Activated CD8-positive, alpha-beta memory T cell treated with anti-CD3 and anti-CD28 coated beads for 36 hours (primary cell): ENCODE data around the gene LRFN2. TPM values are rescaled to one million over a fixed set of nuclear protein-coding genes. Genes with fewer than 3 reads are reported as not detected.

ENCODE experiments used
- CTCF ChIA-PET: fragments of 350-600 bp; sonication (Branson Sonifier 250); formaldehyde crosslinking; loops from one replicate; lab custom pipeline; 2021; ENCODE audit warnings: antibody characterized with exemption; lab: Charles Lee
- POLR2A ChIA-PET: fragments of 350-600 bp; sonication (Branson Sonifier 250); formaldehyde crosslinking; loops from one replicate; lab custom pipeline; 2021; ENCODE audit warnings: antibody characterized with exemption; lab: Charles Lee
- total RNA-seq, 2 experiments: library from RNA; stranded (reverse); gene quantifications; one replicate each; pipeline ENCODE4 v1.2.3, GENCODE V29; 2021

LRFN2 gene
- total RNA-seq, 2 experiments from 2014 or later, result not detected

DNA sequence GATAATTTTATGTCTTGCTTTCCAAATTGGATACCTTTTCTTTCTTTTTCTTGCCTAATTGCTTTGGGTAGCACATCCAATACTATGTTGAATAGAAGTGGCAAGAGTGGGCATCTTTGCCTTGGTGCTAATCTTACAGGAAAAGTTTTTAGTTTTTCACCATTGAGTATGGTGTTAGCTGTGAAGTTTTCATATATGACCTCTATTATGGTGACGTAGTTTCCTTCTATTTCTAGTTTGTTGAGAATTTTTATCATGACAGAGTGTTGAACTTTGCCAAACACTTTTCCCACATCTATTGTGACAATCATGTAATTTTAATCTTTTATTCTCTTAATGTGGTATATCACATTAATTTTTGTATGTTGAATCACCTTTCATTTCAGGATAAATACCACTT is 216.1 kb downstream of the LRFN2 start:
- ChIA-PET CTCF (no interaction called here), POLR2A (no interaction called here)

DNA sequence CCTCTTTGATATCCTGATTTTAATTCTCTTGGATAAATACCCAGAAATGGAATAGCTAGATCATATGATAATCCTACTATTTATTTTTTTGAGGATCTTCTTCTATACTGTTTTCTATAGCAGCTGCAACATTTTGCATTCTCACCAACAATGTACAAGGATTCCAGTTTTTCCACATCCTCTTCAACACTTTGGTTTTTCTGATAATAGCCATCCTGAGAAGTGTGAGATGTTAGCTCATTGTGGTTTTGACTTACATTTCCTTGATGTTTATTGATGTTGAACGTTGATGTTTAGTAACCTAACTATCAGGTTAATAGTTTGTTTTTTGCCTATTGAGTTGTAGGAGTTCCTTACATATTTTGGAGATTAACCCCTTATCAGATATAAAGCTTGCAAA is 217.3 kb downstream of the LRFN2 start:
- POLR2A ChIA-PET, result no interaction called here
- CTCF ChIA-PET, result no interaction called here

DNA sequence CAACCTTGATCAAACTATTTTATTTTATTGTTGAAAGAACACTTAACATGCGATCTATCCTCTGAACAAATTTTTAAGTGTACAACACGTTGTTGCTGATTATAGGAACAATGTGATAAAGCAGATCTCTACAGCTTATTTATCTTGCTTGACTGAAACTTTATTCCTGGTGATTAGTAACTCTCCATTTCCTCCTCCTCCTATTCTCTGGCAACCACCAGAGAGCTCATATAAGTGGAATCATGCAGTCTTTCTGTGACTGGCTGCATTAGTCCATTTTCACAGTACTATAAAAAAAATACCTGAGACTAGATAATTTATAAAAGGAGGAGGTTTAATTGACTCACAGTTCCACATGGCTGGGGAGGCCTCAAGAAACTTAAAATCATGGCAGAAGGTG is 218.1 kb downstream of the LRFN2 start:
- ChIA-PET POLR2A (no interaction called here), CTCF (no interaction called here)

DNA sequence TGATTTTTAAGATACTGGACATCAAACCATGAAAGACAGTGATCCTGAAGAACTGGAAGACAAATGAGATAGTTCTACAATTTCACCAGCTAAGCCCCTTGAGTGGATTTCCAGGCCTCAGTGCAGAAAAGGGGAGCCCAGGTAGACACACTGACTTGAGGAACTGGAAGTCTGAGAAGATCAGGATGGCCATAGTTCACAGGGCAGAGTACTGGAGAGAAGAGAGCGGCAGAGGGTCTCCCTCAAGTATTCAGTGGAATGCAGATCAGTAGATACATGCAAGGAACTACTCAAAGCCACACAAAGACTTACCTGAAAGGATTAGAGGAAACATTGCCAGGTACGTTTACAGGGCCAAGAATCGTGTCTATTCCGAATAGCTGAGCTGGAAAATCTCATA is 224.3 kb downstream of the LRFN2 start:
- ChIA-PET POLR2A (no interaction called here), CTCF (no interaction called here)

DNA sequence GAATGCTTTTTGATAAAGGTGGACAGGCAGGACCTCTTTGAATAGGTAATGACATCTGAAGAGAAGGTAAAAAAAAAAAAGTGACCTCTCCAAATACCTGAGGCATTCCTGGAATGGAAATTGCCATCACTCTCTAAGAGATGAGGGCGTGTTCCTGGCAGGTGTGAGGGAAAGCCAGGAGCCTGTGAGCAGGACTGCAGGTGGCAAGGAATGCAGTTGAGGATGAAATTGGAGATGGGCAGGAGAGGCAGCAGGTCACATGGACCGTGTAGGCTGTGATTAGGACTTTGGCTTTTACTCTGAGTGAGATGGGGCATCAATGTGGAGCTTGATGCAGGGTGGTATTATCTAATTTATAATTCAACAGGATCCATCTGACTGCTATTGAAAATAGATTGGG is 227.4 kb downstream of the LRFN2 start:
- ChIA-PET POLR2A (no interaction called here), CTCF (no interaction called here)

DNA sequence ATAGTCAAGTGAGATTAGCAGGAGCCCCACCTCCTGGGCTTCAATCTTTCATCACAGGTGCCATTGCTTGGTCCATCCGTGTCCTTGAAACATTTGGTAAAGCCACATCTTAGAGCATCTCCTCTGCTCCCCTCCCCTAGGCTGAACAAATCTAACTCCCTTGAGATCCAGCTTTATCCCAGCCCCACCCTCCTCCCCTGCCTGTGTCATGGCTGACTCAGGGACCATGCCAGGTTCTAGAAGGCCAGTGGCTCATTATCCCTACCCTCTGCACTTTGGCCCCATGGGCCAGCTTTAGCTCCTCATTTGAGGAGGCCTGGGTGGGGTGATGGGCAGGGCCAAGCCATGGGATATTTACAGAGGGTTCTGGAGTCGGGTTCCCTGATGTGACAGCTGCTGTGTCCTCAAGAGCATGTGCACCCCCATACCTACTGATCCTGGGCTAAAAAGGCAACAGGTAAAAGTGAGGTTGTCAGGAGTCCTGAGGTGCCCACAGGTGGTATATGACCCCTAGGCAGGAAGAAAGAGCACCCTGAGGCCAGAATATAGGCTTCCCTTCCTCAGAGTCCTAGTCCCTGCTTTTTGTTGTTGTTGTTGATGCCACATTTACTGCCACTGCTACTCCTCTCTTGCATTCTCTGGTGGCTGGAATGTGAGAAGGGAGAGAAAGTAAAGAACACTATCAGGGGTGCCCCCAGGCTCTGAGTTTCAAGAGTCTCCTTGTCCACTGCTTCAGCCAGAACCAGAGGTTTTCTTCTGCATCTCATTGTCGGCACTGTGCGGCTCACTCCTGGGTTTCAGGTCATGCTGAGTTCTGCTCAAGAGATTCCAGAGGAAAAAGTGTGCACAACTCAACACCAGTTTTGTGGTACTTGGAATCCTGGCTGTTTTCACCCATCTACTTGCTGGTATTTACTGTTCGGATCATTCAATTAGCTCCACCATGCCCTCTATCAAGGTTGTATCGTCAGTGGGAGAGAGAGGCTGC is 228.4 kb downstream of the LRFN2 start:
- POLR2A ChIA-PET, result no interaction called here
- CTCF ChIA-PET, result no interaction called here

DNA sequence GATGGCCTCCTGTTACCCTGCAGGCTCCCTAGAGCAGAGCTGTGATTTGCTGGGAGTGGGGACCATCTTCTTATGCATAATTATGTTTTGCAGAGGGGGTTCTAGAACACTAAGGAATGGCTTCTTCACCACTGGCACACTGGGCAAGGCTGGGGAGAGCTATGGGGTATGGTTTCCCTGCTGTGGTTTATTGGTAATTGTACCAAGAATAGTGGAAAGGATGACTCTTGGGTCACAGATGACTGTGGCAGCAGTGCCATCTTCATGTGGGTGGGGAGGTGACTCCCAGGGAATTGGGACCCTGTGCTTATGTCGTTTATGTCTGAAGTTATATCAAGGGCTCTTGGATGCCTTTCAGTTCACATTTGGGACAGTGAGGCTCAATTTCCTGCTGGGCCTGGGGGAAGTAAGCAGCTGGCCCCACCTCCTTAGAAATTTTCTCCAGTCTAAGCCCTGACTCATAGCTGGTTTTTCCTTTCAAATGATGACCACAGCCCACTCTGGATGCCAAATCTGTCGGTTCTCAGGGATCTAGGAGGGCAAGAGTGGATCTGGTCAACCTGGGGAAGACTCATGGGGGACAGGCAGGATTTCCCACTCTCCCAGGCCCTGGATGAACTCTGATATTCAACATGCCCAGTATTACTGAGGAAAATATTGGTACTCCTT is 230.8 kb downstream of the LRFN2 start:
- ChIA-PET CTCF (no interaction called here), POLR2A (no interaction called here)

DNA sequence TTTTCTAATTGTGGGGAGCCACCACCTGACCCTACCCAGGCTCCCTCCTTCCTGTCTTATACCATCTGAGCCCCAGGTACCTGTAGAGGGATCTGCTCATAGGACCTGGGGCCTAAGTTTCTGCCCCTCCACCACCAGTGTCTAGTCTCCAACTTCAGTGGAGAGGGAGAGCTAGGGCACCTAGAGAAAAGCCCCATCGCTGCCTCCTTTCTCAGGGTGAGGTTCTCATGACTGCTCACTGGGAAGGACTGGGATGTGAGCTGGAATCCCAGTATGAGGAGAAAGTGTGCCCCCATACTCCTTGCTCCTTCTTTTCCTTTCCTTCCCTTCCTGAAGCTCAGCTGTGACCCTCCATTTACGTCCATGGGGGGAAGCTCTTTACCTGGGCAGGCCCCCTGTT is 231.6 kb downstream of the LRFN2 start:
- CTCF ChIA-PET, result no interaction called here
- POLR2A ChIA-PET, result no interaction called here

DNA sequence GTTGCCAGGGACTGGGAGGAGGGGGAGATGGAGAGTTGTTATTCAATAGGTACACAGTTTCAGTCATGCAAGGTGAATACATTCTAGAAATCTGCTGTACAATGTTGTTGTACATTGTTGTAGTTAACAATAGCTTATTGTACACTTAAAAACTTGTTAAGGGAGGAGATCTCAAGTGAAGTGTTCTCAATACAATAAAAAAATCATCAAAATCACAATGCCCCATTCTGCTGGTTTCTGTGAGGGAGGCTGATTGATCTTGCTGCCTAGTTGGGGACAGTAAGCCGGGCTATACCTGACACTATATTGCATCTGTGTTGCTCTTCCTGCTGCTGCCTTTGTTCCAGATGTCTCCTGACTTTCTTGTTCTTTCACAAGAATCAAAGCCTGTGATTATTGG is 232.1 kb downstream of the LRFN2 start:
- CTCF ChIA-PET, result no interaction called here
- POLR2A ChIA-PET, result no interaction called here

DNA sequence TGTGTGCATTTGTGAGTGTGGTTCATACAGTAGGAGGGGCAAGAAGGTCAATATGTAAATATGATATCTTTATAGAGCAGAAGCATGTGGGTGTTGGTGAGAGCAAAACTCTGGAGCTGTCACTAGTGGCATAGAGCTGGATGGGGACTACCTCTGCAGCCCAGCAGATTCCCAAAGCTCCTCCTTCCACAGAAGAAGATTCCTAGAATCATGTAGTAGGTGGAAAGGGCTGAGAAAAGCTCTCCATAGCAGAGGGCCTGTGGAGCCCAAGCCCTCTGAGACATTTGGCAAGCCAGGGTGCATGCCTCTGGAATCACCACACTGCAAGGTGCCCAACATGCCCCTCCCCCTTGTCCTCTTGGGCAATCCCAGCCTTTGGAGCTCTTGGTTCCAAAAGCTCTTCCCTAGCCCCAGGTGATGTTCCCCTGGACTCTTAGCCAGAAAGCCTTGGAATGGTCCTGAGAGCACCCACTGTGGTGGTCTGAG is 233.2 kb downstream of the LRFN2 start:
- CTCF ChIA-PET, result no interaction called here
- POLR2A ChIA-PET, result no interaction called here

DNA sequence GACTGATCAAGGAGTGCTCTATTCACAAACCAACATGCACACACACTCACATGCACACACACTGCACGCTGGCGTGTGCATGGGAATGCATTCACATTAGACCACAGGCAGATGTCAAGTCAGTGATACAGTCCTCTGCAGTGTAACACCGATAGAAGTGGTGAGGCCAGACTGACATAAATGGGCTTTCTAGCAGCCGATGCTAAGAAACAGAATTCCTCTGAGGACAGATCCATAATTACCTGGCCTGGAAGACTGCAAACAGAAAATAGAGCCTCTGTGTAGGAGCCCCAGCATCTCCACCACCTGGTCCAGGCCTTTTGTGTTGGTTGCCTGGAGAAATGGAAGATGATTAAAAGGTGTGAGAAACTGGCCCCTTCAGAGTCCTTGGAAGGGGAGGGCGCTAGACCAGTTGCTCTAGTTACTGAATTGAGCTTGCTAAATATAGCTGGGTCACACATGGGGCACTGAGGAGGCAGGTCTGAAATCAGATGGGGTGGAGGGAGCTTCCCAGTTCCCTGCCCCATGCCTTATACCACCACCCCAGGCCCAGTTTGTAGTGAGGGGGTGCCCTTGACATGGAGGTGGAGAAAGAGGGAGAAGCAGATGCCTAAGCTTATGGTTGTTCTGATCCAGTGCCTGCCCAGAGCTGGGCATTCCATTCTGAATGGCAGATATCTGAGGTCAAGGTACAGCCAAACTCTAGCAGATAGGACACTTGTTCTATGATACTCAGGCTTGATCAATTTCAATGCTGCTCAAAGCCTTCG is 233.8 kb downstream of the LRFN2 start:
- ChIA-PET POLR2A (no interaction called here), CTCF (no interaction called here)

DNA sequence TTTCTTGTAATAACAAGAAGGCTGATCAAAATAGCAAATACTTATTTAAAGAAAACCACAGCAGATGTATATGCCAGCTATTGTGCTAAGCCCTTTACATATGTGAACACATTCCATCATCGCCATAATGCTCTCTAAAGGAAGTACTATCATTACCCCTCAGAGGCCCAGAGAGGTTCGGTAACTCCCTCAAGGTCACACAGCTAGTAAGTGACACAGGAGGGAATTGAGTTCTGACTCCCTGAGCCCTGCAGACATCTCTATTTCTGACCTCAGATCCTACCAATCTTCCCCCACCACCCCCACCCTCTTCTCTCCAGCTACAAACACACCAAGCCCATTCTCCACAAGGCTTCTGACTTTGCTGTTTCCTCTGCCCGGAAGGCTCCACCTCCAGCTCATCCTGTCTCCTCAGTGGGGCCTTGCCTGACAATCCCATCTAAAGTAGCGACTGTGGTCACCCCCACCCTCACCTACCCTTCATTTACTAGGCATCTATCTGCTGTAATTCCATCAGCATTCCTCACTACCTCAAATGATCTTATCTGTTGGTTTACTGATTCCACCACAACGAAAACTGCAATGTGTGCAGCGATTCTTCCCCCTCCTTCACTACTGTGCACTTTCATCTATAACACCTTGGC is 234.5 kb downstream of the LRFN2 start:
- POLR2A ChIA-PET, result no interaction called here
- CTCF ChIA-PET, result no interaction called here

DNA sequence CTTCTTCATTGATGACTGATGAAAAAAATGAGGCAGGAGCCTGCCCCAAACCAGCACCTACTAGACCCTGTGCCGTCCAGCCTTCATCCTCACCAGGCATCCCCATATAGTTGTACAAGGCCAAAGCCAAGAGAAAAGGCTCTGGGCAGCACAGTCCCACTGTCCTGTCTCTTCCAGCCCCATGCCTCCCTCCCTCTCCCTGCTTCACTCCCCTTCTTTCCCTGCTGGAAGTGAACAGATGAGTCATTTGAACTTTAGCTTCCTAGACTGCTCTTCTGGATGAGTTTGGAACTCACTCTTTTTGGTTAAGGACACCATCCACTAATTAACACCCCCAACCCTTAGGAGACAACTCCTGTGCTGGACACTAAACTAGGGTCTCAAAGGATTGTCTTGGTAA is 235.2 kb downstream of the LRFN2 start:
- ChIA-PET CTCF (no interaction called here), POLR2A (no interaction called here)

DNA sequence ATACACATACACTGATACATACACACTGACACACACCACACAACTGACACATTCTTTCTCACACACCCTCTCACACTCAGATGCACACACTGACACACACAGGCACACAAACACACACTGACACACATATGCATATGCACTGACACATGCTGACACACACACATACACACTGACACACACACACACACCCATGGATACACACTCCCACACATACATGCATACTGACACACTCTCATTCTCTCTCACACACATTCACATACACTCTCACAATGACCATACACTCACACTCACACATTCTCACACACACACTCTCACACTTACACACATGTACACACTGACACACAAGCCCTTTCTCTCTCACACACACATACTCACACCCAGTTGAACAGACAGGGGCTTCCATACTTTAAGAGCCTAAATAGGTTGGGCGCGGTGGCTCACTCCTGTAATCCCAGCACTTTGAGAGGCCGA is 236.4 kb downstream of the LRFN2 start:
- CTCF ChIA-PET, result no interaction called here
- POLR2A ChIA-PET, result no interaction called here

DNA sequence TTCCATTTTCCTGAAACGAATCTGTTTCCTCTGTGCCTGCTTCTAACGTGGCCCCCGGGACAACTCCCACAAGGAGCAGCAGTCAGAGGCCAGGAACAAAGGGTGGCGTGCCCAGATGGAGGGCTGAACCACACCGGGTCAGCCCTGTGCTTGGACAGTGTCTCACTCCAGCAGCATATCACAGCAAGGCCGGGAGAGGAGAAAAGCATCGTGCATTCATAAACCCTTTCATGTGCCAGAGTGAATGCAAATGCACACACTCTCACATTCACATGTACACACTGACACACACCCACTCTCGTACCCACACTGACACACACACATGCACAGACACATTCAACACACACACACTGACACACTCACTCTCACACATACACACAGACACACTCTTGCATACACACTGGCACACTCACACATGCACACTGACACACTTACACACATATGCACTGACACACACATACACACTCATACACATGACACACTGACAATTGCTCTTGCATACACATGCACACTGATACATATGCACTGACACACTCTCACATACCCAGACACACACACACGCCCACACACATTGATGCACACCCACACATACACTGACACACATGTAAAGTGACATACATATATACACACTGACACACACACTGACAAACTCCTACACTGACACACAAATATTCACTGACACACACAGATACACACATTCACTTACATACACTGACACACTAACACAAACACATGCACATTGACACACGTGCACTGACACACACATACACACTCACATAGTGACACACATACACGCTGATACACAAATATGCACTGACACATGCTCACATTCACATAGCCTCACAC is 237.0 kb downstream of the LRFN2 start:
- POLR2A ChIA-PET, result no interaction called here

DNA sequence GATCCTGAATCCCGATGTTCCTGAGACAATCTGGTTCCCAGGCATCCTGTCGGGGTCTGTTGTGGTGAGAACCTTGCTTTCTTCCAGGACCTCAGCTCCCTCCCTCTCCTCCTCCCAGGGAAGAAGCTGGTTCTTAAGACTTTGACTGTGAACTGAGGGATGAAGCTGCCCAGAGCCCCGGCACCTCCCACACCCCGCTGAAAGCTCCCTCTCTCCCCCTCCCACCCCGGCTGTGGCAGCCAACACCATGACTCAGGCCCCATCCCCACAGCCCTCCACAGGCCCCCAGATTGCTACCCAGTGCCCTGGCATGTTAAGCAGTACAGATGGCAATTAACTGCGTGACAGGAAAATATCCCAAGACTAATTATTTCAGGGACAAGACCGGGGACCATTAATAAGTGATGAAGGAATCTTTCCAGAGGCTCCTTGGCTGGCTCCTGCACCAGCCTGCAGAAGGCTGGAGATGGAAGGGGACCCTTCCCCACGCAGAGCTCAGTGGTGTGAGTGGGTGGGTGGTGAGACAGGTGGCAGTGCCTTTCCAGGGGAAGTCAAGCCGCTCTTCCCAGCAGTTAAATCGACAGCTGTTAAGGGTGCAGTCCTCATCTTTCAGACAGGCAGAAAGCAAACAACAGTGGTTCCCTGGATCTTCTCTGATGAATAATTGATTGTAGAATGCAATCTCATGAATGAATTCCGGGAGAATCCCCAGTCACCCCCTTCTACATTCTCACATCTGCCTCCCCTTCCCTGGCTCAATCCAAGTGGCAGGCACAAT is 237.9 kb downstream of the LRFN2 start:
- ChIA-PET CTCF (no interaction called here), POLR2A (no interaction called here)

More for the DNA sequence above, 237.0 kb downstream of the LRFN2 start:
- CTCF ChIA-PET, result no interaction called here

DNA sequence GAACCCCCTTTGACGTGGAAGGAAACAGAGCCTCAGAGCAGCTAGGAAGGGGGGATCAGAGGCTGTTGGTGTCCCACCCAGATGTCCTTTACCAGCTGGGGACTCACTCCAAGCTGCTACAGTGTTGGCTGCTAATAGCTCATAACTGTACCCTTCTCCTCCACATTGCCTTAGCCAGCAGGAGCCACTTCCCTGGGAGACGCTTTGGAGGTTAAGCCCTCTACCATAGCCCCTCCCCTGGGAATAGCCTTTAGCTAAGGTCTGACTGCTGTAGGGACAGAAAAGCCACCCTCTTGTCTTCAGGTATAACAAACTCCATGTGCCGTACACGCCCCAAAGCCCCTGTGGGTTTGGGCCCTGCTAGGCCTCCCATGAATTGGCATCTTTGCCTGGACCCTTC is 238.6 kb downstream of the LRFN2 start:
- POLR2A ChIA-PET, result no interaction called here

DNA sequence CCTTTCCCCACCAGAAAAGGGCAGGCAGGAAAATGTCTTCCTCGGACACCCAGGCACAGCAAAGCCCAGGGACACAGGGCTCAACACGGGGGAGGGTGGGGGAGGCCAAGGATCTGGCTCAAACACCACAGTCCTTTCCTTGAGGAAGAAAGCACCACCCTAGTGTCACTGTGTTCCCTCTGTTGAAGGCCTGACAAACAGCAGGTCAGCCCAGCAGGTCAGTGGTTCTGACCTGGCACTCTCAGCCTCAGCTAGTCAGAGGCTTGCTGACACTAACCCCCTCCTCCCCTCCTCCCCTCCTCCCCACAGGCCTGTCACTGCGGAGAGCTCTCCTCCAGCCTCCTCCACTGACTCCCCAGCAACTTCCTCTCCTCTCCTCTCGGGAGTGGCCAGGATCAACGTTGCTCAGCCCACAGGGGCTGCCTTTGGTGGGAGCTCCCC is 239.6 kb downstream of the LRFN2 start:
- POLR2A ChIA-PET, result no interaction called here
- CTCF ChIA-PET, result no interaction called here

More for the DNA sequence above, 238.6 kb downstream of the LRFN2 start:
- CTCF ChIA-PET, result no interaction called here
